ENCODE results near the gene CFAP43.

Gene CFAP43

GRCh38 chr10:104231784-104232612 is at the start of gene CFAP43:
Gene CFAP43 (minus strand): TSS chr10:104232364. CDS start chr10:104232246, 118 bp downstream.
- peak; percentile 95 for DNase-seq (ENCODE audit: low read depth)
- peak within 1 kb of the TSS; percentile 86 for H3K4me3 ChIP-seq (replicated peaks; ENCODE audit: low read depth, low read length)
- no peak for TF ChIP-seq CTCF (IDR thresholded peaks at IDR 0.05; ENCODE audit: low read length, missing control alignments)

- TF ChIP-seq CTCF (IDR thresholded peaks at IDR 0.05; ENCODE audit: low read length, missing control alignments), result no peak
- H3K4me3 ChIP-seq (replicated peaks; ENCODE audit: low read depth, low read length), result no peak overlapping the region
- no peak for DNase-seq (ENCODE audit: low read depth)
Measured at GRCh38 chr10:104281694-104282093, 49.5 kb upstream of the CFAP43 start.

- DNase-seq (ENCODE audit: low read depth), result no peak
- no peak overlapping the region for H3K4me3 ChIP-seq (replicated peaks; ENCODE audit: low read depth, low read length)
- no peak for TF ChIP-seq CTCF (IDR thresholded peaks at IDR 0.05; ENCODE audit: low read length, missing control alignments)
Measured at GRCh38 chr10:104279550-104280259, 47.5 kb upstream of the CFAP43 start.

- no peak for DNase-seq (ENCODE audit: low read depth)
- TF ChIP-seq CTCF (IDR thresholded peaks at IDR 0.05; ENCODE audit: low read length, missing control alignments), result no peak
- no peak overlapping the region for H3K4me3 ChIP-seq (replicated peaks; ENCODE audit: low read depth, low read length)
Measured at GRCh38 chr10:104277785-104278184, 45.6 kb upstream of the CFAP43 start.

- no peak overlapping the region for H3K4me3 ChIP-seq (replicated peaks; ENCODE audit: low read depth, low read length)
- no peak for TF ChIP-seq CTCF (IDR thresholded peaks at IDR 0.05; ENCODE audit: low read length, missing control alignments)
- no peak for DNase-seq (ENCODE audit: low read depth)
Measured at GRCh38 chr10:104276192-104276591, 44.0 kb upstream of the CFAP43 start.

GRCh38 chr10:104274762-104275721 is 42.9 kb upstream of the CFAP43 start:
- peak overlapping the region; percentile 40 for H3K4me3 ChIP-seq (replicated peaks; ENCODE audit: low read depth, low read length)
- peak; percentile 87 for TF ChIP-seq CTCF (IDR thresholded peaks at IDR 0.05; ENCODE audit: low read length, missing control alignments)
- peak; percentile 49 for DNase-seq (ENCODE audit: low read depth)

Data from fibroblast of pulmonary artery (primary cell).